HL-60 (cell line): ENCODE measurements around the gene TMEM184A.
A peak's percentile ranks its signal among the peaks of the same experiment; 100 is the strongest.
"Not testable (repeated sequence)": the region's sequence is repeated elsewhere in the genome, so short reads cannot be mapped to it uniquely, and the experiment has no call there.

Experiments
- DNase-seq, 2 experiments: peaks; one replicate each; pipeline ENCODE4 v3.0.0-alpha.2; 2010 to 2020; ENCODE audit warnings: low read depth in 1 of 2, low spot score in 1 of 2
- H3K27ac ChIP-seq: fragments of 250-450 bp; sonication (Bioruptor Pico); replicated peaks from 2 replicates; pipeline ENCODE4 v1.5.1; 2020; ENCODE audit warnings: mild to moderate bottlenecking, moderate library complexity
- H3K27me3 ChIP-seq: fragments of 250-450 bp; sonication (Bioruptor Pico); 2 replicates; pipeline ENCODE4 v1.5.1; 2021; ENCODE audit warnings: mild to moderate bottlenecking, moderate library complexity; ENCODE audit not compliant: insufficient read depth, poor library complexity, severe bottlenecking
- H3K4me3 ChIP-seq: replicated peaks from 2 replicates; pipeline ENCODE4 v1.5.1; 2011; ENCODE audit warnings: mild to moderate bottlenecking, control low read depth, low read length; ENCODE audit not compliant: insufficient read depth
- CTCF ChIP-seq: IDR thresholded peaks from one replicate; pipeline ENCODE4 v1.5.1; 2011; ENCODE audit warnings: low read length, control low read depth, inconsistent platforms; ENCODE audit not compliant: insufficient read depth
- GABPA ChIP-seq: IDR thresholded peaks from 2 replicates; pipeline ENCODE4 v1.6.1; 2012; ENCODE audit warnings: low read depth
- POLR2AphosphoS5 ChIP-seq: IDR thresholded peaks from 2 replicates; pipeline ENCODE4 v1.6.1; 2012; ENCODE audit warnings: low read depth
- SPI1 ChIP-seq: IDR thresholded peaks from 2 replicates; pipeline ENCODE4 v1.6.1; 2012; ENCODE audit warnings: low read depth, mild to moderate bottlenecking, borderline replicate concordance
- TF ChIP-seq, protein P1 (sequence below): IDR thresholded peaks from 2 replicates; pipeline ENCODE4 v1.6.1; 2012; ENCODE audit warnings: low read depth; ENCODE audit not compliant: insufficient replicate concordance

Gene TMEM184A

GRCh38 chr7:1584700-1585099 is 28.7 kb upstream of the TMEM184A start:
- no peak for DNase-seq

DNA sequence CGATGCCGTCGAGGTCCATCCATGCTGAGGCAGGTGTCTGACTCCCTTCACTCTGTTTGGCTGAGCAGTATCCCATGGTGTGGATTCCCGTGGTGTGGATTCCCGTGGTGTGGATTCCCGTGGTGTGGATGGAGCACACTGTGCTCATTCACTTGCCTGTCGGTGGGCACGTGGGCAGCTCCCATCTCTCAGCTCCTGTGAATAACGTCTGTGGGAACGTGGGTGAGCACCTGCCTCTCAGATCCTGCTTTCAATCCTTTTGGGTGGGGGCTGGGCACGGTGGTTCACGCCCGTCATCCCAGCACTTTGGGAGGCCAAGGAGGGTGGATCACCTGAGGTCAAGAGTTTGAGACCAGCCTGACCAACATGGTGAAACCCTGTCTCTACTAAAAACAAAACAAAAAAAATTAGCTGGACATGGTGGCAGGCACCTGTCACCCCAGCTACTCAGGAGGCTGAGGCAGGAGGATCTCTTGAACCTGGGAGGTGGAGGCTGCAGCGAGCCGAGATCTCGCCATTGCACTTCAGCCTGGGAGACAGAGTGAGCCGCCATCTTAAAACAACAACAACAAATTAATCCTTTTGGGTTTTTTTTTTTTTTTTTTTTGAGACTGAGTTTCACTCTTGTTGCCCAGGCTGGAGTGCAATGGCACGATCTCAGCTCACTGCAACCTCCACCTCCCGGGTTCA is 27.4 kb upstream of the TMEM184A start:
- DNase-seq, H3K27ac ChIP-seq, H3K27me3 ChIP-seq, H3K4me3 ChIP-seq: not testable (repeated sequence)

More at GRCh38 chr7:1584700-1585099, 28.7 kb upstream of the TMEM184A start:
- no peak overlapping the region for H3K27ac ChIP-seq
- TF ChIP-seq POLR2AphosphoS5 (no peak), CTCF (no peak), GABPA (no peak), SPI1 (no peak)
- TF ChIP-seq, protein P1, sequence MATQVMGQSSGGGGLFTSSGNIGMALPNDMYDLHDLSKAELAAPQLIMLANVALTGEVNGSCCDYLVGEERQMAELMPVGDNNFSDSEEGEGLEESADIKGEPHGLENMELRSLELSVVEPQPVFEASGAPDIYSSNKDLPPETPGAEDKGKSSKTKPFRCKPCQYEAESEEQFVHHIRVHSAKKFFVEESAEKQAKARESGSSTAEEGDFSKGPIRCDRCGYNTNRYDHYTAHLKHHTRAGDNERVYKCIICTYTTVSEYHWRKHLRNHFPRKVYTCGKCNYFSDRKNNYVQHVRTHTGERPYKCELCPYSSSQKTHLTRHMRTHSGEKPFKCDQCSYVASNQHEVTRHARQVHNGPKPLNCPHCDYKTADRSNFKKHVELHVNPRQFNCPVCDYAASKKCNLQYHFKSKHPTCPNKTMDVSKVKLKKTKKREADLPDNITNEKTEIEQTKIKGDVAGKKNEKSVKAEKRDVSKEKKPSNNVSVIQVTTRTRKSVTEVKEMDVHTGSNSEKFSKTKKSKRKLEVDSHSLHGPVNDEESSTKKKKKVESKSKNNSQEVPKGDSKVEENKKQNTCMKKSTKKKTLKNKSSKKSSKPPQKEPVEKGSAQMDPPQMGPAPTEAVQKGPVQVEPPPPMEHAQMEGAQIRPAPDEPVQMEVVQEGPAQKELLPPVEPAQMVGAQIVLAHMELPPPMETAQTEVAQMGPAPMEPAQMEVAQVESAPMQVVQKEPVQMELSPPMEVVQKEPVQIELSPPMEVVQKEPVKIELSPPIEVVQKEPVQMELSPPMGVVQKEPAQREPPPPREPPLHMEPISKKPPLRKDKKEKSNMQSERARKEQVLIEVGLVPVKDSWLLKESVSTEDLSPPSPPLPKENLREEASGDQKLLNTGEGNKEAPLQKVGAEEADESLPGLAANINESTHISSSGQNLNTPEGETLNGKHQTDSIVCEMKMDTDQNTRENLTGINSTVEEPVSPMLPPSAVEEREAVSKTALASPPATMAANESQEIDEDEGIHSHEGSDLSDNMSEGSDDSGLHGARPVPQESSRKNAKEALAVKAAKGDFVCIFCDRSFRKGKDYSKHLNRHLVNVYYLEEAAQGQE: no peak
- H3K4me3 ChIP-seq: no peak overlapping the region
- no peaks in the 10 kb centered on the region for H3K27me3 ChIP-seq

DNA sequence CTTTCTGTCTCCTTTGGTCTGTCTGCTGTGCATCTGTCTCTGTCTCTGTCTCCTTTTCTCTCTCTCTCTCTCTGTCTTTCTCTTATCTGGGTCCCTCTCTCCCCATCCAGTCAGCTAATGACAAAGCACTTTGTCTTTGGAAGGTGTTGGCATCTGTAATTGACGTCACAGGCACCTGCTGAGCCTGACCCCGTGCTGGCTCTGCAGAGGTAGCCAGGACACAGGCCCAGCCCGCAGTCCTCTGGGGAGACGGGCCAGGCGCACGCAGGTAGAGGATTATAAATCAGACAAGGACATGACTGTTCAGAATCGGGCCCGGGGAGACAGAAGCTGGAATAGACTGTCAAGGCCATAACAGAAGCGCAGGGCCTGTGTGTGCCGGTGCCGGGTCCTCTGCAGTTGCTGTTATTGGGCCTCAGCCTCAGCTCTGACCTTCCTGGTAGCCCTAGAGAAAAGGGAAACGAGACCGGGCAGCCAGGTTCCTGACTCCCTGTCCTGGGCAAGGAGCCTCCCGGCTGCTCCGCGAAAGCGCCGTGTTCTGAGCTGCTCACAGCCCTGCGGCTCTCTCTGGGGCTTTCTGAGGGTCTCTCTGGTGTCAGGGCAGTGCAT is 24.5 kb upstream of the TMEM184A start:
- H3K4me3 ChIP-seq: no peak overlapping the region
- no peaks in the 10 kb centered on the region for H3K27me3 ChIP-seq
- no peak for DNase-seq
- H3K27ac ChIP-seq: no peak overlapping the region
- TF ChIP-seq GABPA: no peak
- TF ChIP-seq CTCF: no peak
- no peak for TF ChIP-seq SPI1
- no peak for TF ChIP-seq POLR2AphosphoS5
- TF ChIP-seq, protein P1: no peak

- Histone ChIP-seq H3K4me3 (no peak overlapping the region), H3K27me3 (no peaks in the 10 kb centered on the region), H3K27ac (no peak overlapping the region)
- peak; percentile 83 for TF ChIP-seq CTCF
- no peak for TF ChIP-seq GABPA
- peak in 1 of 2 experiments; percentile 67 for DNase-seq
These were observed 23.7 kb upstream of the TMEM184A start for GRCh38 chr7:1579481-1580421.
